Activated CD4-positive, alpha-beta T cell treated with anti-CD3 and anti-CD28 coated beads for 4 hours (primary cell): ENCODE measurements around the gene ASAP3.
"Not testable (repeated sequence)": the region's sequence is repeated elsewhere in the genome, so short reads cannot be mapped to it uniquely, and the experiment has no call there.

ENCODE experiments used
- DNase-seq, 2 donors: peaks; one replicate each; pipeline ENCODE4 v3.0.0-alpha.2; 2020

Gene ASAP3

GRCh38 chr1:23514111-23514679 lies 30.2 kb upstream of the ASAP3 start:
- no peak for DNase-seq

GRCh38 chr1:23509896-23510295 lies 25.9 kb upstream of the ASAP3 start:
- no peak for DNase-seq

- no peak for DNase-seq
These were observed 22.6 kb upstream of the ASAP3 start for GRCh38 chr1:23506376-23507107.

GRCh38 chr1:23505851-23506250 lies 21.9 kb upstream of the ASAP3 start:
- DNase-seq: no peak

GRCh38 chr1:23504156-23504555 lies 20.2 kb upstream of the ASAP3 start:
- DNase-seq: not testable (repeated sequence)

- DNase-seq: no peak
These were observed 19.0 kb upstream of the ASAP3 start for GRCh38 chr1:23502951-23503350.

GRCh38 chr1:23500466-23500865 lies 16.5 kb upstream of the ASAP3 start:
- no peak for DNase-seq

GRCh38 chr1:23497777-23498439 lies 13.9 kb upstream of the ASAP3 start:
- DNase-seq: no peak

GRCh38 chr1:23496490-23497181 lies 12.7 kb upstream of the ASAP3 start:
- no peak for DNase-seq

GRCh38 chr1:23494836-23495235 lies 10.9 kb upstream of the ASAP3 start:
- not testable (repeated sequence) for DNase-seq

- not testable (repeated sequence) for DNase-seq
These were observed 8.8 kb upstream of the ASAP3 start for GRCh38 chr1:23492776-23493175.

- no peak for DNase-seq
These were observed 8.2 kb upstream of the ASAP3 start for GRCh38 chr1:23492132-23492720.

GRCh38 chr1:23489842-23490241 lies 5.9 kb upstream of the ASAP3 start:
- no peak for DNase-seq

- no peak for DNase-seq
These were observed 988 bp upstream of the ASAP3 start for GRCh38 chr1:23485002-23485332.

- DNase-seq: peak; percentile 93
These were observed 448 bp upstream of the ASAP3 start for GRCh38 chr1:23484253-23485001.

- no peak for DNase-seq
These were observed 2.1 kb downstream of the ASAP3 start for GRCh38 chr1:23481904-23482303.

GRCh38 chr1:23481026-23481597 lies 2.9 kb downstream of the ASAP3 start:
- no peak for DNase-seq

- DNase-seq: no peak
These were observed 3.6 kb downstream of the ASAP3 start for GRCh38 chr1:23480187-23481025.

GRCh38 chr1:23479666-23479941 lies 4.4 kb downstream of the ASAP3 start:
- DNase-seq: no peak

- no peak for DNase-seq
These were observed 4.9 kb downstream of the ASAP3 start for GRCh38 chr1:23478896-23479665.
